PC-3 (cell line): ENCODE results near the gene SBNO2. TPM values are rescaled to one million over a fixed set of nuclear protein-coding genes. Genes with fewer than 3 reads are reported as not detected.

Experiments
- ATAC-seq: fragments of 200-7000 bp; cut with Tn5 transposase; 2 replicates; pipeline ENCODE4 v1.9.1; 2020; ENCODE audit warnings: mild to moderate bottlenecking, moderate library complexity
- BruUV-seq: library from RNA; stranded (reverse); fragments of 400-500 nt; replicated peaks from 2 replicates; lab custom pipeline; 2021; lab: Mats Ljungman, UMichigan
- CTCF ChIA-PET: fragments of 300-600 bp; sonication (Branson Sonifier 250); formaldehyde crosslinking; loops from one replicate; lab custom pipeline; 2022; ENCODE audit warnings: antibody characterized with exemption; lab: Charles Lee
- POLR2A ChIA-PET: fragments of 300-600 bp; sonication (Branson Sonifier 250); formaldehyde crosslinking; loops from one replicate; lab custom pipeline; 2022; ENCODE audit warnings: antibody characterized with exemption; ENCODE audit not compliant: unreplicated experiment; lab: Charles Lee
- DNase-seq: peaks from one replicate; pipeline ENCODE4 v3.0.0-alpha.2; 2015
- H2AFZ ChIP-seq: fragments of 300-600 bp; sonication (generic); 2 replicates; pipeline ENCODE4 v1.6.0; 2016; ENCODE audit warnings: antibody characterized with exemption, low read length
- H3F3A ChIP-seq: fragments of 300-600 bp; sonication (generic); one replicate; pipeline ENCODE4 v1.6.0; 2017; ENCODE audit warnings: antibody characterized with exemption, low read length, control low read depth, mild to moderate bottlenecking; ENCODE audit not compliant: unreplicated experiment
- H3K27ac ChIP-seq: fragments of 300-600 bp; sonication (generic); 2 replicates; pipeline ENCODE4 v1.5.1; 2016; ENCODE audit warnings: mild to moderate bottlenecking, low read length
- H3K27me3 ChIP-seq: fragments of 300-600 bp; sonication (generic); 2 replicates; pipeline ENCODE4 v1.6.1; 2016; ENCODE audit warnings: low read length, mixed read lengths
- H3K36me3 ChIP-seq: fragments of 300-600 bp; sonication (generic); 2 replicates; pipeline ENCODE4 v1.6.1; 2016; ENCODE audit warnings: low read depth, mixed run types, low read length, mixed read lengths
- H3K4me1 ChIP-seq: fragments of 300-600 bp; sonication (generic); 2 replicates; pipeline ENCODE4 v1.5.1; 2016; ENCODE audit warnings: low read length; ENCODE audit not compliant: insufficient read depth
- H3K4me2 ChIP-seq: fragments of 300-600 bp; sonication (generic); 2 replicates; pipeline ENCODE4 v1.6.0; 2016; ENCODE audit warnings: low read length
- H3K4me3 ChIP-seq: fragments of 300-600 bp; sonication (generic); 2 replicates; pipeline ENCODE4 v1.5.1; 2016; ENCODE audit warnings: mild to moderate bottlenecking, low read length, mixed read lengths
- H3K79me2 ChIP-seq: fragments of 300-600 bp; sonication (generic); 2 replicates; pipeline ENCODE4 v1.6.1; 2017; ENCODE audit warnings: low read length, mixed read lengths
- H3K9ac ChIP-seq: fragments of 300-600 bp; sonication (generic); 2 replicates; pipeline ENCODE4 v1.6.0; 2016; ENCODE audit warnings: mild to moderate bottlenecking, low read length
- H3K9me2 ChIP-seq: fragments of 300-600 bp; sonication (generic); replicated peaks from 2 replicates; pipeline ENCODE4 v1.6.1; 2016; ENCODE audit warnings: mixed run types, low read length, mixed read lengths
- H3K9me3 ChIP-seq: fragments of 300-600 bp; sonication (generic); 2 replicates; pipeline ENCODE4 v1.6.1; 2016; ENCODE audit warnings: low read length, mixed read lengths
- H4K20me1 ChIP-seq: fragments of 300-600 bp; sonication (generic); 2 replicates; pipeline ENCODE4 v1.6.1; 2016; ENCODE audit warnings: low read length, mixed read lengths
- EZH2 ChIP-seq: fragments of 300-600 bp; sonication (generic); IDR thresholded peaks from one replicate; pipeline ENCODE4 v1.6.1; 2017; ENCODE audit warnings: antibody characterized with exemption, mild to moderate bottlenecking, low read length; ENCODE audit not compliant: unreplicated experiment
- EZH2phosphoT487 ChIP-seq: fragments of 300-600 bp; sonication (generic); IDR thresholded peaks from 2 replicates; pipeline ENCODE4 v1.6.1; 2018; ENCODE audit warnings: mild to moderate bottlenecking, antibody characterized with exemption, low read length, borderline replicate concordance
- intact Hi-C: fragments of 100-400 bp; cut with micrococcal nuclease; formaldehyde crosslinking; loops from 2 replicates; pipeline ENCODE4 v1.9.0; 2023
- total RNA-seq: library from RNA; depleted of rRNA; stranded (reverse); fragments of >200 nt; gene quantifications from 2 replicates; pipeline ENCODE4 v1.2.3, GENCODE V29; 2014
- TF ChIP-seq, protein P1 (sequence below): fragments of 300-600 bp; sonication (generic); conservative IDR thresholded peaks from 2 replicates; pipeline ENCODE4 v1.5.1; 2017; ENCODE audit warnings: antibody characterized with exemption, low read depth, mild to moderate bottlenecking, low read length

Gene SBNO2
- total RNA-seq, 1 experiment from 2014 or later: 62.4 TPM

DNA sequence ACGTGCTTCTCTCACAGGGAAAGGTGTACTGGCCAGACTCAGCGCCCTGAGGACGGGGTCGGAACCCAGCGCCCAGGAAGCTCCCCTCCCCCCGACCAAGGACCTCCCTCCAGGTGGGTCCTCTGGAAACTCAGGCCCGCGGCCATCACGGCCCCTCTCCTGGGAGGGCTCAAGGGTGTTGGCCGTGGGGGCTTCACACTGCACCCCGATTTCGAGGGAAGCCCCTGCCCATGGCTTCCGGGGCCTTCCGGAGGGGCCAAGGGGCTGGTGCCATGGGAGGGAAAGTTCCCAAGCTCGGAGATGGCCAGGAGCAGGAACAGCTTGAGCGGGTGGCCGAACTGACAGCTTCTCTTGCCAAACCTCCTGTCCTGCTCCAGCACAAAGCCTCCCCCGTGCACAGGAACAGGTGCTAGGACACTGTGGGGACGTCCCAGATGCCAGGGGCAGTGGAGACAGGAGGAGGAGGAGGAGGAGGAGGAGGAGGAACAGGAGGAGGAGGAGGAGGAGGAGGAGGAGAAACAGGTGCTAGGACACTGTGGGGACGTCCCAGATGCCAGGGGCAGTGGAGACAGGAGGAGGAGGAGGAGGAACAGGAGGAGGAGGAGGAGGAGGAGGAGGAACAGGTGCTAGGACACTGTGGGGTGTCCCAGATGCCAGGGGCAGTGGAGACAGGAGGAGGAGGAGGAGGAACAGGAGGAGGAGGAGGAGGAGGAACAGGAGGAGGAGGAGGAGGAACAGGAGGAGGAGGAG lies 10.0 kb downstream of the SBNO2 start:
- no peak overlapping the region for H3K27ac ChIP-seq
- H3K4me3 ChIP-seq: no peak overlapping the region
- H3F3A ChIP-seq: no peaks in the 10 kb centered on the region
- TF ChIP-seq EZH2 (no peak), EZH2phosphoT487 (no peak)
- TF ChIP-seq, protein P1, sequence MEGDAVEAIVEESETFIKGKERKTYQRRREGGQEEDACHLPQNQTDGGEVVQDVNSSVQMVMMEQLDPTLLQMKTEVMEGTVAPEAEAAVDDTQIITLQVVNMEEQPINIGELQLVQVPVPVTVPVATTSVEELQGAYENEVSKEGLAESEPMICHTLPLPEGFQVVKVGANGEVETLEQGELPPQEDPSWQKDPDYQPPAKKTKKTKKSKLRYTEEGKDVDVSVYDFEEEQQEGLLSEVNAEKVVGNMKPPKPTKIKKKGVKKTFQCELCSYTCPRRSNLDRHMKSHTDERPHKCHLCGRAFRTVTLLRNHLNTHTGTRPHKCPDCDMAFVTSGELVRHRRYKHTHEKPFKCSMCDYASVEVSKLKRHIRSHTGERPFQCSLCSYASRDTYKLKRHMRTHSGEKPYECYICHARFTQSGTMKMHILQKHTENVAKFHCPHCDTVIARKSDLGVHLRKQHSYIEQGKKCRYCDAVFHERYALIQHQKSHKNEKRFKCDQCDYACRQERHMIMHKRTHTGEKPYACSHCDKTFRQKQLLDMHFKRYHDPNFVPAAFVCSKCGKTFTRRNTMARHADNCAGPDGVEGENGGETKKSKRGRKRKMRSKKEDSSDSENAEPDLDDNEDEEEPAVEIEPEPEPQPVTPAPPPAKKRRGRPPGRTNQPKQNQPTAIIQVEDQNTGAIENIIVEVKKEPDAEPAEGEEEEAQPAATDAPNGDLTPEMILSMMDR: no peak
- H4K20me1 ChIP-seq: peaks cover 23% of the 10 kb centered on the region; the same call in 1 of the 2 replicates
- no peak overlapping the region for H3K9ac ChIP-seq
- peaks cover 90% of the 10 kb centered on the region for H3K79me2 ChIP-seq
- no peak overlapping the region for H2AFZ ChIP-seq
- CTCF ChIA-PET: no interaction called here
- peaks cover 8% of the 10 kb centered on the region for H3K4me1 ChIP-seq
- no peaks in the 10 kb centered on the region for H3K9me3 ChIP-seq
- ATAC-seq: no peak
- no TSS peak for BruUV-seq
- no peak overlapping the region for H3K4me2 ChIP-seq
- no peak for DNase-seq
- no peaks in the 10 kb centered on the region for H3K36me3 ChIP-seq
- H3K27me3 ChIP-seq: no peaks in the 10 kb centered on the region
- intact Hi-C loops: no loop called here
- POLR2A ChIA-PET: no interaction called here
- no peaks in the 10 kb centered on the region for H3K9me2 ChIP-seq

DNA sequence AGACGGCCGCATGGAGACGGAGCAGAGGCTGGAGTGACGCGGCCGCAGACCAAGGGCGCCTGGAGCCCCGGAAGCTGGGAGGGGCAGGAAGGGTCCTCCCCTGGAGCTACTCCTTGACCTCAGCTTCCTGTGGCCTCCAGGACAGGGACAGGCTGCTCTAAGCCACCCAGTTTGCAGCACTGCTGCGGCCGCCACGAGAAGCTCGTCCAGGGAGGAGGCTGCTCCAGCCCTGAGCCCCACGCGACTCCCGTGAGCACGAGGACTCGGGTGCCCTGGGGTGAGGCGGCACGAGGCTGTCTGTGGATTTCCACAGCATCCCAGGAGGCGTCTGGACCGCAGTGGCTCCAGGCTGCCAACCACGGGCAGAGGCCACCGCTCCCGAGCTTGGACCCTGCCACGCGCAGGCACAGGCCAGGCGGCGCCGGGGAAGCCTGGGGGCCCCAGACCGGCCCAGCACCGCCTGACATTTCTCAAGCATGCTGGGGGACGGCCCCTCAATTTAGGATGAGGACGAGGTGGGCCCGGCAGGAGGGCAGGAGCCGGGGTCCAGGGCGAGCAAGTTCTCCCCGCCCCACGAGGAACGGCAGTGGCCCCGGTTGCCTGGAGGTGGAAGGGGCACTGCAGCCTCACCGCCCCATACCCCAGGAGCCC lies 10.7 kb downstream of the SBNO2 start:
- intact Hi-C loops: no loop called here
- H4K20me1 ChIP-seq: peaks cover 23% of the 10 kb centered on the region; the same call in 1 of the 2 replicates
- H3K9ac ChIP-seq: no peak overlapping the region
- no peak overlapping the region for H3K4me2 ChIP-seq
- no peaks in the 10 kb centered on the region for H3K27me3 ChIP-seq
- H3K9me3 ChIP-seq: no peaks in the 10 kb centered on the region
- no peak for TF ChIP-seq EZH2phosphoT487
- TF ChIP-seq EZH2: no peak
- TF ChIP-seq, protein P1: no peak
- DNase-seq: no peak
- no peaks in the 10 kb centered on the region for H3K9me2 ChIP-seq
- ChIA-PET POLR2A (no interaction called here), CTCF (no interaction called here)
- H3K4me1 ChIP-seq: peaks cover 8% of the 10 kb centered on the region; the same call in 1 of the 2 replicates
- H3F3A ChIP-seq: no peaks in the 10 kb centered on the region
- peaks cover 90% of the 10 kb centered on the region for H3K79me2 ChIP-seq
- H3K4me3 ChIP-seq: no peak overlapping the region
- no TSS peak for BruUV-seq
- no peak overlapping the region for H2AFZ ChIP-seq
- no peak overlapping the region for H3K27ac ChIP-seq
- no peak for ATAC-seq
- no peaks in the 10 kb centered on the region for H3K36me3 ChIP-seq
